Uterus (tissue), 4 donors: ENCODE results near the gene PTPN14. TPM values are rescaled to one million over a fixed set of nuclear protein-coding genes. Genes with fewer than 3 reads are reported as not detected.

Experiments used
- DNase-seq, 2 donors: peaks; one replicate each; pipeline ENCODE4 v3.0.0-alpha.2; 2019 to 2020
- H3K27ac ChIP-seq, 2 donors: fragments of 200-600 bp; sonication (generic); 1 replicate in 1 of 2; 2 replicates in 1 of 2; pipeline ENCODE4 v1.5.1; 2016 to 2018
- H3K27me3 ChIP-seq, 2 donors: fragments of 200-600 bp; sonication (generic); one replicate each; pipeline ENCODE4 v1.5.1; 2018 to 2019; ENCODE audit warnings: control low read depth in 1 of 2
- H3K36me3 ChIP-seq, 2 donors: fragments of 200-600 bp; sonication (generic); one replicate each; pipeline ENCODE4 v1.5.1; 2019; ENCODE audit warnings: control low read depth in 1 of 2
- H3K4me1 ChIP-seq, 2 donors: fragments of 200-600 bp; sonication (generic); one replicate each; pipeline ENCODE4 v1.5.1; 2018 to 2019; ENCODE audit warnings: control low read depth in 1 of 2
- H3K4me3 ChIP-seq, 2 donors: fragments of 200-600 bp; sonication (generic); 1 replicate in 1 of 2; 2 replicates in 1 of 2; pipeline ENCODE4 v1.5.1; 2018 to 2019; ENCODE audit warnings: mild to moderate bottlenecking in 1 of 2
- H3K9me3 ChIP-seq, 2 donors: fragments of 200-600 bp; sonication (generic); one replicate each; pipeline ENCODE4 v1.5.1; 2019; ENCODE audit warnings: control low read depth in 1 of 2
- CTCF ChIP-seq, 4 experiments: fragments of 200-600 bp in 2 of 4; fragments of 450-650 bp in 2 of 4; sonication (generic) in 2 of 4; IDR thresholded peaks; one replicate each; pipeline ENCODE4 v1.5.1; 2016 to 2019; ENCODE audit warnings: antibody characterized with exemption in 4 of 4, mild to moderate bottlenecking in 2 of 4, moderate library complexity in 1 of 4
- POLR2A ChIP-seq, 2 donors: fragments of 450-650 bp; IDR thresholded peaks; one replicate each; pipeline ENCODE4 v1.6.1; 2016; ENCODE audit warnings: antibody characterized with exemption in 2 of 2, mild to moderate bottlenecking in 1 of 2, moderate library complexity in 1 of 2
- intact Hi-C: fragments of 100-400 bp; cut with DNase I; formaldehyde crosslinking; loops from one replicate; pipeline ENCODE4 v1.15.1; 2023; ENCODE audit warnings: low total_unique reads
- total RNA-seq, 4 donors: library from RNA; depleted of rRNA in 3 of 4; stranded (reverse); fragments of >200 nt in 3 of 4; gene quantifications; one replicate each; pipeline versions ENCODE4 v1.1.0 to v1.2.4, GENCODE V29; 2014 to 2023
- donor health status: DM: yes; HTN: yes; CAD: no.

Gene PTPN14
- total RNA-seq, 4 donors from 2014 or later: 13.2 to 78.0 (median 30.9) TPM

DNA sequence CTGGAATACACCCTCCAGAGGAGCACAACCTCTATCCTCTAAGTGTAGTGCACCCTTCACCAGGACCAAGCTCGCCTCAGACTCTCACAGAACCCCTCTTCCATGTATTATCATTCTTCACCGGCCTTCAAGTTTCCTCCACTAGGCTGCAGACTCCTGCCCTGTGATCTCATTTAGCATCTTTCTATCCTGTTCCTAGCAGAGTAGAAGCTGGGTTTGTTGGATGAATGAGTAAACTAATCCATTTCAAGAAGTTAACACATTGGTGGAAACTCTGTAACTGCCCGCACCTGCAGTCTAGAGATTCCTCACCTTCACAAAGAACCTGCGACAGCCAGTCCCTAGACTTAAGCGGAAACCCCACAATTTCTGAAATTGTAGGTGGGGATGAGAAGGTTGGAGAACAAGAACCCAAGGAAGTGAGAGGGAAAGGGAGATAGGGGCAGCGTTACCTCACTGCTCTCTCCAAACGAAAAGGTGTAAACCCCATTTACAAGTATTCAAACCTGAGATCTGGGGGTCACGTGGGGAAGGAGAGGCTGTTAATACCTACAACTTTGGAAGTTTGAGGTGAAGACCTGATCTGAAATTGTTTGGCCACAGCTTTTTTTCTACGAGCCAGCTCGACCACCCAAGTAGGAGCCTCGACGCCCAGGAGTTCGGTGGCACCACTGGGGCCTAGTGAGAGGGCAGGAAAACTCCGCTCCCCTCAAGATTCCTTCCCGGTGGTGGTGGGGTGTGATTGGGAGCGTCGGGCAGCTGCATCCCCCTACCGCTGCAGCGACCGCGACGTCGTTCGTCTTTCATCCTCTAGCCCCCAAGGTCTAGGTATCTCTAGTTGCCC, 1.2 kb downstream of the PTPN14 start:
- Histone ChIP-seq H3K27me3 (no peaks in the 10 kb centered on the region), H3K27ac (peak overlapping the region; percentile 95 to 98), H3K4me1 (peaks cover 0 to 8% of the 10 kb centered on the region in 2 donors), H3K4me3 (peak overlapping the region; percentile 59 to 87), H3K9me3 (no peaks in the 10 kb centered on the region), H3K36me3 (no peaks in the 10 kb centered on the region)
- intact Hi-C loops: no loop called here
- peak; percentile 20 to 21 for DNase-seq
- TF ChIP-seq POLR2A (IDR thresholded peaks at IDR 0.05): no peak
- TF ChIP-seq CTCF (IDR thresholded peaks at IDR 0.05): peak in 3 of 4 experiments; percentile 11 to 29 (median 29)

DNA sequence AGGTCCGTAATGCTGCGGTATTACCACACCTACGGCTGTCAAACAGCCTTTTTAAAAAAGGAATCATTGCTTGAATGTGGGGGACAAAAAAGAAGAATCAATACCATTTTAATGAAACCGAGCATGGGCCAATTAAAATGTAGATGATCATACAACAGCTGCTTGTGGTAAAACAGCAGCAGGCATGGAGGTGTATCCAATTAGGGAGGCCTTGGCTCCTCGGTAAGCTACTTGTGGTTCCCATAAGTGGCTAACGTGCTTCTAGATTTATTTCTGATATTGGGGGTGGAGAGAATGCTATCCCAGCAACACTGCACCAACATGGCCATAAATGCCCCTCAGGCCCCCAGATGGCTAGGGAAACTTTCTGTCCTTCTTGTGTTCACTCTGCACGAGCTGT, 1.8 kb downstream of the PTPN14 start:
- Histone ChIP-seq H3K9me3 (no peaks in the 10 kb centered on the region), H3K4me3 (peak overlapping the region; percentile 59 to 87), H3K27ac (peak overlapping the region; percentile 95 to 98), H3K27me3 (no peaks in the 10 kb centered on the region), H3K36me3 (no peaks in the 10 kb centered on the region), H3K4me1 (peaks cover 0 to 8% of the 10 kb centered on the region in 2 donors)
- TF ChIP-seq CTCF (IDR thresholded peaks at IDR 0.05) (no peak), POLR2A (IDR thresholded peaks at IDR 0.05) (no peak)
- intact Hi-C loops: no loop called here
- no peak for DNase-seq

GRCh38 chr1:214548988-214549387, 2.4 kb downstream of the PTPN14 start:
- no peaks in the 10 kb centered on the region for H3K9me3 ChIP-seq
- intact Hi-C loops: no loop called here
- H3K36me3 ChIP-seq: no peaks in the 10 kb centered on the region
- H3K27ac ChIP-seq: peak overlapping the region; percentile 23 to 95
- peaks cover 0 to 8% of the 10 kb centered on the region in 2 donors for H3K4me1 ChIP-seq
- H3K4me3 ChIP-seq: no peak overlapping the region
- TF ChIP-seq CTCF (IDR thresholded peaks at IDR 0.05) (no peak), POLR2A (IDR thresholded peaks at IDR 0.05) (peak in 1 of 2 donors; percentile 27)
- peak; percentile 46 to 49 for DNase-seq
- H3K27me3 ChIP-seq: no peaks in the 10 kb centered on the region

DNA sequence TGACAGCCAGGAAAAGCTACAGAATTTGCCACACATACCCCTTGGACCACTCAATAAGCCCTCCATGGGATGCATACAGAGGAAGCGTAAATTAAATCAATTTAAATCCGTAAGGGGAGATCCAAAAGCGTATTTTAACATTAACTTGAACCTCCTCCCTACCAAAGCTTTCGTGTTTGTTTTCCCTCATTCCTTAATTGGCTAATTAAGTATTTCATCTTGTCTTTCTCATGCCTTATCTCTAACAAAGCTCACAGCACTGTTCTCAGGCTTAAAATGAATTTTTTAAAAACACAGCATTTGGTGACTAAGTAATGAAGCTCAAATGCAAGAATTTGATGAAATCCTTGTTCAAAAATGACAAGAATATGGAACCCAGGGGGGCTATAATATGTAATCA, 3.1 kb downstream of the PTPN14 start:
- no peak for DNase-seq

More for the DNA sequence above, 3.1 kb downstream of the PTPN14 start:
- TF ChIP-seq POLR2A (IDR thresholded peaks at IDR 0.05) (no peak), CTCF (IDR thresholded peaks at IDR 0.05) (no peak)
- intact Hi-C loops: no loop called here
- peak overlapping the region; percentile 23 to 95 for H3K27ac ChIP-seq
- H3K4me1 ChIP-seq: peaks cover 0 to 8% of the 10 kb centered on the region in 2 donors
- no peaks in the 10 kb centered on the region for H3K9me3 ChIP-seq
- no peaks in the 10 kb centered on the region for H3K27me3 ChIP-seq
- H3K4me3 ChIP-seq: no peak overlapping the region
- no peaks in the 10 kb centered on the region for H3K36me3 ChIP-seq
